ENCODE measurements around the gene MPZL1. TPM values are rescaled to one million over a fixed set of nuclear protein-coding genes. Genes with fewer than 3 reads are reported as not detected.

Gene MPZL1
- total RNA-seq, 4 donors from 2014 or later = 24.3 to 150 (median 82.3) TPM

DNA sequence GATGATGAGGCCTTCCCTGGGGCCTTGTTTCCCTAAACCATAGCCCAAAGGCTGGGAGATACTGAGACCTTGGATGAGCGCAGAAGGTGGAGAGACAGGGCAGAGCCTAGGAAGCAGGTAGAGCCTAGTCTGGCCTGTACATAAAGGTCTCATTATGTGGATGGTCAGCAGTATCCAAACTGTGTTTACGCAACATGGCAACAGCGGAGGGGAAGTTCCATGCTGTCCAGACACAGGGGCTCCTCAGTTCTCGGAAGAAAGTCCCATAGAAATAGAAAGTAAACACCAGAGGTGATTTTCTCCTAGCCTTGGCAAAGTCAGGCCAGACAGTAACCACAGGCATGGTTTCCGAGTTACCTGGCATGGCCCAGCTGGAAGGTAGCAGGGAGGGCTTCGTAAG is 42.1 kb upstream of the MPZL1 start:
- TF ChIP-seq, protein P1, sequence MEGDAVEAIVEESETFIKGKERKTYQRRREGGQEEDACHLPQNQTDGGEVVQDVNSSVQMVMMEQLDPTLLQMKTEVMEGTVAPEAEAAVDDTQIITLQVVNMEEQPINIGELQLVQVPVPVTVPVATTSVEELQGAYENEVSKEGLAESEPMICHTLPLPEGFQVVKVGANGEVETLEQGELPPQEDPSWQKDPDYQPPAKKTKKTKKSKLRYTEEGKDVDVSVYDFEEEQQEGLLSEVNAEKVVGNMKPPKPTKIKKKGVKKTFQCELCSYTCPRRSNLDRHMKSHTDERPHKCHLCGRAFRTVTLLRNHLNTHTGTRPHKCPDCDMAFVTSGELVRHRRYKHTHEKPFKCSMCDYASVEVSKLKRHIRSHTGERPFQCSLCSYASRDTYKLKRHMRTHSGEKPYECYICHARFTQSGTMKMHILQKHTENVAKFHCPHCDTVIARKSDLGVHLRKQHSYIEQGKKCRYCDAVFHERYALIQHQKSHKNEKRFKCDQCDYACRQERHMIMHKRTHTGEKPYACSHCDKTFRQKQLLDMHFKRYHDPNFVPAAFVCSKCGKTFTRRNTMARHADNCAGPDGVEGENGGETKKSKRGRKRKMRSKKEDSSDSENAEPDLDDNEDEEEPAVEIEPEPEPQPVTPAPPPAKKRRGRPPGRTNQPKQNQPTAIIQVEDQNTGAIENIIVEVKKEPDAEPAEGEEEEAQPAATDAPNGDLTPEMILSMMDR (IDR thresholded peaks at IDR 0.05) = no peak
- TF ChIP-seq POLR2A (IDR thresholded peaks at IDR 0.05) = no peak
- H3K36me3 ChIP-seq = no peaks in the 10 kb centered on the region
- H3K9me3 ChIP-seq = no peaks in the 10 kb centered on the region
- no peak for DNase-seq
- H3K4me3 ChIP-seq = no peak overlapping the region
- no peaks in the 10 kb centered on the region for H3K4me1 ChIP-seq
- H3K27ac ChIP-seq = no peak overlapping the region
- no peaks in the 10 kb centered on the region for H3K27me3 ChIP-seq
- intact Hi-C loops (cut with DNase I; ENCODE audit: low total_unique reads) = loop anchor here (10.0 kb wide), 2 partner anchors 75 to 115 kb away; no protein-coding TSS in a partner anchor

DNA sequence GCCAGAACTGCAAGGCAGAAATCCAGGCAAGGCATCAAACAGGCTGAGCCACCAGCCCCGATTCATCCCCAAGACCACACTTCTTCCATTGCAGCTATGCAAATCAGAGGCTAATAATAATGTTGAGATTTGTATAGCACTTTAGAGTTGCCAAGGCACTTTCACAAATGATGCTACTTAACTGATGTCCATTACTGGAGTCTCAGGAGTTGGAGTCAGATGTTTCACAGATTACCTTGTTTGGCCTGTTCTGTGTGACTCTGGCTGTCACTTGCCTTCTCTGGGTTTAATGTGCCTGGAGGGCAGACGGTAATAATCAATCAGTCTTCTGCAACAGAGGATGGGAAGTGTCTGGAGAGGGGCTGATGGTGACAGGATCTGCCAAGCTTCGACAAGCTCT is 40.8 kb upstream of the MPZL1 start:
- TF ChIP-seq, protein P1 (IDR thresholded peaks at IDR 0.05) = no peak
- no peaks in the 10 kb centered on the region for H3K4me1 ChIP-seq
- H3K9me3 ChIP-seq = no peaks in the 10 kb centered on the region
- DNase-seq = no peak
- intact Hi-C loops (cut with DNase I; ENCODE audit: low total_unique reads) = loop anchor here (10.0 kb wide), 2 partner anchors 76 to 116 kb away; no protein-coding TSS in a partner anchor
- no peaks in the 10 kb centered on the region for H3K27me3 ChIP-seq
- H3K36me3 ChIP-seq = no peaks in the 10 kb centered on the region
- H3K27ac ChIP-seq = no peak overlapping the region
- H3K4me3 ChIP-seq = no peak overlapping the region

DNA sequence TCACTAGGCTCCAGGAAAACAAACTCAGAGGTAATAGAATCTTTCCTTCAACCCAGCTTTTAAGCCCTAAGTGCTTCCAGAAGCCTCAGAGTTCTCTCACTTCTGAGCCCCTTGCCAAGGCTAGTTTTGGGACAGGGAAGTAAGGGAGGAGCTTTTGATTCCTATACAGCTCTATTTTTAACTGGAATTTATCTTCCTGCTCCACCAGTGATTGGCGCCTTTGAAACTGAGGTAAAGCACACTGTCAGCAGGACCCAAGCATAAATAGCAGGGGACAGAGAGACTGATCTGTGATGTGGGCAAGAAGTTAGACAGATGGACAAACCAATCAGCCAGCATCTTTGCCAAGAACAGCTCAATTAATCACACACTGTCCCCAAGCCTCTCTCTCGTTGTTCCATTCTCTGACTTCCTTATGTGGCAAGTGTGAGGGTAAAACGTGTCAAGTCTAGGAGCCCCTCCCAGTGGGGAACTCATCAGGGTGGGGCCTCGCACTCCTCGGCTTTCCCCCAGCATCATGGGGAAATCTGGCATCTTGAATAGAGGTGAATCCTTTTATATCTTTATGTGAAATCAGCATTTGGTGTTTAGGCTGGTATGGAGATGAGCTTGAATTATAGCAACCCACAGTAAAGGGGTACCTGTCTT is 40.2 kb upstream of the MPZL1 start:
- Histone ChIP-seq H3K36me3 (no peaks in the 10 kb centered on the region), H3K27ac (no peak overlapping the region), H3K4me3 (no peak overlapping the region), H3K4me1 (no peaks in the 10 kb centered on the region), H3K27me3 (no peaks in the 10 kb centered on the region), H3K9me3 (no peaks in the 10 kb centered on the region)
- no peak for DNase-seq
- intact Hi-C loops (cut with DNase I; ENCODE audit: low total_unique reads) = loop anchor here (10.0 kb wide), 2 partner anchors 77 to 117 kb away; no protein-coding TSS in a partner anchor
- TF ChIP-seq, protein P1 (IDR thresholded peaks at IDR 0.05) = no peak
- TF ChIP-seq POLR2A (IDR thresholded peaks at IDR 0.05) = no peak

DNA sequence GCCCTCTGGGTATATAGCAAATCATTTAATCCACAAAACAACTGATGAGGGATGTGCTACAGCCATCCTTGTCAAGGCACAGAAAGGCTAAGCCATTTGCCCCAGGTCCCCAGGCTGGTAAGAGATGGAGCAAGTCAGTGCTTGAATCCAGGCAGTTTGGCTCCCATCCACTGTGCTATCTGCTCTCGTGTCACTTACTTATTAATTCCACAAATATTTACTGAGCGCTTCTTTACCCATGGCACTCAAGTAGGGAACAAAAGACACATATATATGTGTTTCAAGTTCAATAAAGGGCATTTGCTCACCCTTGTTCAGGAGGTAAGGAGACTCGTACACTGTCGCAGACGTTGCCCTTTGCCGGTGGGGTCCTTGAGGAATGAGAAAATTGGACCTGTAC is 38.6 kb upstream of the MPZL1 start:
- no peak for DNase-seq
- Histone ChIP-seq H3K4me1 (no peaks in the 10 kb centered on the region), H3K36me3 (no peaks in the 10 kb centered on the region), H3K4me3 (no peak overlapping the region), H3K27me3 (no peaks in the 10 kb centered on the region), H3K27ac (peak overlapping the region; percentile 24 to 25), H3K9me3 (no peaks in the 10 kb centered on the region)
- intact Hi-C loops (cut with DNase I; ENCODE audit: low total_unique reads) = loop anchor here (10.0 kb wide), 2 partner anchors 78 to 118 kb away; no protein-coding TSS in a partner anchor
- TF ChIP-seq, protein P1 (IDR thresholded peaks at IDR 0.05) = no peak
- TF ChIP-seq POLR2A (IDR thresholded peaks at IDR 0.05) = no peak

DNA sequence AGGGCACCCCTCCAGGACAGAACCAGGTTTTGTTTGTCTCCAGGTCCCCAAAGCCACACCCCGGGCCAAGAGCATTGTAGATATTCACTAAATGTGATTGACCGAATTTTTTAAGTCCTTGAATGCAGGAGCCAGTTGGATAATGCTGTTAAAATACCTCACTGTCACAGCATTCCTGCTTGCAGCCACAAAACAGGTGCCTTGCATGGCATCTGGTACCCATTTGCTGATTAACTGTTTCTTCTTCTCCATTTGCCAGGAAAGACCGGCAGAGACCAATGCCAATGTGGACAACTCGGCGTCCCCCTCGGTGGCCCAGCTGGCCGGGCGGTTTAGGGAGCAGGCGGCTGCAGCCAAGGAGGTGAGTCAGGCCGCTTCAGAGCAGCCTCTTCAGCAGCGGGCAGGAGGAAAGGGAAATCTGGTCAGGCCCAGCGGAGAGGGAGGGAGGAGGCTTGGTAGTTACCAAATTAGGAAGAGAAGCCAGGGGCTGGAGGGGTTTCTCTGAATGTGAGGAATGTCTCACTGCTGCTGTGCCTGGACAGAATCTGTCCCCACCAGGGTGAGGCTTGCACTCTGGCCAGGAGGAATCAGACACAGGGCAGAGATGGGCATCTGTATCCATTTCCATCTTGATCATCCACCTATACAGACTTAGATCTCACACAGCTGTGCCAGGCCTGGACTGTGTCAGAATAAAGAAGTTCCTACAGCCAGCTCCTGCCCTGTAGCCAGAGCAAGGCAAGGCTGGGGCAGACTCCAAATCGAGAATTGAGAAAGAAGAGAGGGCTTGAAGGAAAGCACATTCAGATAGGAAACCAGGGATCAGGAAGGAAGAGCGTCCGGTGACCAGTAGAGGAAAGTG is 37.9 kb upstream of the MPZL1 start:
- Histone ChIP-seq H3K9me3 (no peaks in the 10 kb centered on the region), H3K27me3 (no peaks in the 10 kb centered on the region), H3K4me1 (no peaks in the 10 kb centered on the region), H3K27ac (peak overlapping the region; percentile 25 to 38), H3K36me3 (no peaks in the 10 kb centered on the region), H3K4me3 (no peak overlapping the region)
- TF ChIP-seq, protein P1 (IDR thresholded peaks at IDR 0.05) = no peak
- no peak for TF ChIP-seq POLR2A (IDR thresholded peaks at IDR 0.05)
- DNase-seq = peak in 1 of 2 donors; percentile 39
- intact Hi-C loops (cut with DNase I; ENCODE audit: low total_unique reads) = loop anchor here (10.0 kb wide), 2 partner anchors 79 to 119 kb away; no protein-coding TSS in a partner anchor

All from uterus (tissue), 4 donors.